ENCODE data around the gene GATM.

DNA sequence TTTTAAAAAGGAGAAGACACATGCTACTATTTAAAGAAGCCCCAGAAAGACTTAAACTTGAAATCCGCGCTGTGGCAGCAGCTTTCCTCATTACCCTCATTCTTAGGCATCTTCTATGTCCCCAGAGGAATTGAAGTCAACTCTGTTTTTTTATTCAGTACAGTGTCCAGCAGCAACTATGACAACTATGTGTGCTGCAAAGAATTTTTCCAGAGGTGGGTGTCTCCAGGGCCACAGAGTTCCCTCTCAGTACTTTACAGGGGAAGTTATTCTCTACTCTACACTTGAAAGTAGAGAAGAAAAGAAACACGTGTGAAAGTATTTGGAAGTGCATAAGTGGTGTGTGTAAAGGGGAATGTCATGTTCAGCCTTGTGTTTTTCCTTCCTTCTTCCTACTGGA lies 32.0 kb downstream of the GATM start:
- TF ChIP-seq CTCF (IDR thresholded peaks at IDR 0.05): no peak
- TF ChIP-seq POLR2A (IDR thresholded peaks at IDR 0.05): no peak
